Thyroid gland (tissue), 4 donors: ENCODE data around the gene RTBDN. TPM values are rescaled to one million over a fixed set of nuclear protein-coding genes. Genes with fewer than 3 reads are reported as not detected.

Experiments
- DNase-seq, 2 donors: peaks; one replicate each; pipeline ENCODE4 v3.0.0-alpha.2; 2019
- H3K27ac ChIP-seq, 3 donors: fragments of 200-600 bp; sonication (generic); 1 replicate in 2 of 3; 2 replicates in 1 of 3; pipeline ENCODE4 v1.5.1; 2016 to 2019; ENCODE audit warnings: mild to moderate bottlenecking in 1 of 3, moderate library complexity in 1 of 3
- H3K27me3 ChIP-seq: fragments of 200-600 bp; sonication (generic); one replicate; pipeline ENCODE4 v1.5.1; 2019
- H3K36me3 ChIP-seq, 2 donors: fragments of 200-600 bp; sonication (generic); one replicate each; pipeline ENCODE4 v1.5.1; 2016 to 2019
- H3K4me1 ChIP-seq, 2 donors: fragments of 200-600 bp; sonication (generic); one replicate each; pipeline ENCODE4 v1.5.1; 2017 to 2019
- H3K4me3 ChIP-seq, 3 donors: fragments of 200-600 bp; sonication (generic); replicated peaks in 1 of 3; 1 replicate in 2 of 3; 2 replicates in 1 of 3; pipeline ENCODE4 v1.5.1; 2016; ENCODE audit warnings: mild to moderate bottlenecking in 1 of 3
- H3K9me3 ChIP-seq: fragments of 200-600 bp; sonication (generic); one replicate; pipeline ENCODE4 v1.5.1; 2017
- POLR2A ChIP-seq, 2 donors: fragments of 450-650 bp; IDR thresholded peaks; one replicate each; pipeline ENCODE4 v1.6.1; 2017; ENCODE audit warnings: antibody characterized with exemption in 2 of 2, mild to moderate bottlenecking in 2 of 2, moderate library complexity in 1 of 2
- WGBS, 2 donors: methylation state at CpG; one replicate each; pipeline ENCODE4 v1.1.5; 2017; 5-methylcytosine and 5-hydroxymethylcytosine counted together
- intact Hi-C: fragments of 100-400 bp; cut with DNase I; formaldehyde crosslinking; loops from one replicate; pipeline ENCODE4 v1.15.1; 2023
- total RNA-seq, 4 donors: library from RNA; depleted of rRNA; stranded (reverse); fragments of >200 nt; gene quantifications; one replicate each; pipeline ENCODE4 v1.2.3, GENCODE V29; 2016
- TF ChIP-seq, protein P1 (sequence below), 6 experiments: fragments of 200-600 bp in 3 of 6; fragments of 450-650 bp in 3 of 6; sonication (generic) in 3 of 6; IDR thresholded peaks; one replicate each; pipeline ENCODE4 v1.5.1; 2016 to 2019; ENCODE audit warnings: antibody characterized with exemption in 6 of 6, mild to moderate bottlenecking in 2 of 6, inconsistent platforms in 1 of 6, moderate library complexity in 1 of 6

Gene RTBDN
- total RNA-seq, 4 donors from 2014 or later: not detected

DNA sequence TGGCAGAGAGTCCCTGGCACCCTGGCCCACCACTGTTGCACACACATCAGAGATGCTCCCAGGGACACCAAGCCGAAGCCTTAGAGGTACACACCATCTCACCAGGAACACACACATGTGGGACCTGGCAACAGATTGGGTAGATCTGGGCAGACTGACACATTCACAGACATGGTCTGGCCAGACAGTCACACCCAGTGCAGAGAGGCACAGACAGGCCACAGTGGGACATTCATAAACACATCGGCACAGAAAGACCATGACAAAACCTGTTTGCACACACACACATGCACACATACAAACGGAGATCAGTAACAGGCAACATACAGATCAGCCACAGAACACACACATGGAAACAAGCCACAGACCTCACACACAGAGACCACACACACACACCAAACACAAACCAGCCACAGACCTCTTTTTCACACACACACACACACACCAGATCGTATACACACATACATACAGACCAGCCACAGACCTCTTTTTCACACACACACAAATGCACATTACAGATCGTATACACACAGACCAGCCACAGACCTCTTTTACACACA lies 49.4 kb downstream of the RTBDN start:
- intact Hi-C loops: no loop called here

DNA sequence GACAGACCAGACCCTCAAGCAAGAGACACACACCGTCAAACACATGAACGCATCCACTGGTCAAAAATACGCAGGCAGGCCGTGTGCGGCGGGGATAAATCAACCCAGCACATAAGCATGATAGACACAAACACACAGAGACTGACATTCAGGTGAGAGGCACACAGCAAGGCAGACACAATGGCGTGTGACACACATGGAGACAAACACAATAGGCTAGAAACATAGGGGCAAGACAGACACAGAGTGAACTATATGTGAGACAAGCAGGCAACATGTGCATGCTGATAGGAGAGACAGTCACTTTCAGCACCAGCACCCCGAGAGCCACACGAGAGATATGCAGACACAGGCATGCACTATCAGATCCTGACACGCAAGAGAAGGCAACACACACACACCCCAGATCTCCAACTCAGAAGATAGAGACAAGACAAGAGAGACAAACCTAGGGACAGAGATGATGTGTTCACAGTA lies 49.9 kb downstream of the RTBDN start:
- TF ChIP-seq, protein P1, sequence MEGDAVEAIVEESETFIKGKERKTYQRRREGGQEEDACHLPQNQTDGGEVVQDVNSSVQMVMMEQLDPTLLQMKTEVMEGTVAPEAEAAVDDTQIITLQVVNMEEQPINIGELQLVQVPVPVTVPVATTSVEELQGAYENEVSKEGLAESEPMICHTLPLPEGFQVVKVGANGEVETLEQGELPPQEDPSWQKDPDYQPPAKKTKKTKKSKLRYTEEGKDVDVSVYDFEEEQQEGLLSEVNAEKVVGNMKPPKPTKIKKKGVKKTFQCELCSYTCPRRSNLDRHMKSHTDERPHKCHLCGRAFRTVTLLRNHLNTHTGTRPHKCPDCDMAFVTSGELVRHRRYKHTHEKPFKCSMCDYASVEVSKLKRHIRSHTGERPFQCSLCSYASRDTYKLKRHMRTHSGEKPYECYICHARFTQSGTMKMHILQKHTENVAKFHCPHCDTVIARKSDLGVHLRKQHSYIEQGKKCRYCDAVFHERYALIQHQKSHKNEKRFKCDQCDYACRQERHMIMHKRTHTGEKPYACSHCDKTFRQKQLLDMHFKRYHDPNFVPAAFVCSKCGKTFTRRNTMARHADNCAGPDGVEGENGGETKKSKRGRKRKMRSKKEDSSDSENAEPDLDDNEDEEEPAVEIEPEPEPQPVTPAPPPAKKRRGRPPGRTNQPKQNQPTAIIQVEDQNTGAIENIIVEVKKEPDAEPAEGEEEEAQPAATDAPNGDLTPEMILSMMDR (IDR thresholded peaks at IDR 0.05): no peak
- no peak for TF ChIP-seq POLR2A (IDR thresholded peaks at IDR 0.05)
- intact Hi-C loops: no loop called here
- H3K36me3 ChIP-seq: no peaks in the 10 kb centered on the region
- peaks cover 60 to 79% of the 10 kb centered on the region in 2 donors for H3K4me1 ChIP-seq
- 67 to 73% methylated on average over 10 of the region's 10 CpGs for WGBS, 2 donors
- H3K27ac ChIP-seq: peak overlapping the region; percentile 96 to 99 (median 96)
- DNase-seq: no peak
- no peaks in the 10 kb centered on the region for H3K27me3 ChIP-seq
- no peak overlapping the region for H3K4me3 ChIP-seq
- H3K9me3 ChIP-seq: no peaks in the 10 kb centered on the region

More for the DNA sequence above, 49.4 kb downstream of the RTBDN start:
- no peaks in the 10 kb centered on the region for H3K9me3 ChIP-seq
- no peak for DNase-seq
- no peak overlapping the region for H3K4me3 ChIP-seq
- no peaks in the 10 kb centered on the region for H3K27me3 ChIP-seq
- no peak for TF ChIP-seq POLR2A (IDR thresholded peaks at IDR 0.05)
- TF ChIP-seq, protein P1 (IDR thresholded peaks at IDR 0.05): no peak
- H3K27ac ChIP-seq: peak overlapping the region; percentile 96 to 99 (median 96)
- no peaks in the 10 kb centered on the region for H3K36me3 ChIP-seq
- H3K4me1 ChIP-seq: peaks cover 58 to 74% of the 10 kb centered on the region in 2 donors
- 71 to 75% methylated on average over 4 to 5 of the region's 5 CpGs for WGBS, 2 donors

DNA sequence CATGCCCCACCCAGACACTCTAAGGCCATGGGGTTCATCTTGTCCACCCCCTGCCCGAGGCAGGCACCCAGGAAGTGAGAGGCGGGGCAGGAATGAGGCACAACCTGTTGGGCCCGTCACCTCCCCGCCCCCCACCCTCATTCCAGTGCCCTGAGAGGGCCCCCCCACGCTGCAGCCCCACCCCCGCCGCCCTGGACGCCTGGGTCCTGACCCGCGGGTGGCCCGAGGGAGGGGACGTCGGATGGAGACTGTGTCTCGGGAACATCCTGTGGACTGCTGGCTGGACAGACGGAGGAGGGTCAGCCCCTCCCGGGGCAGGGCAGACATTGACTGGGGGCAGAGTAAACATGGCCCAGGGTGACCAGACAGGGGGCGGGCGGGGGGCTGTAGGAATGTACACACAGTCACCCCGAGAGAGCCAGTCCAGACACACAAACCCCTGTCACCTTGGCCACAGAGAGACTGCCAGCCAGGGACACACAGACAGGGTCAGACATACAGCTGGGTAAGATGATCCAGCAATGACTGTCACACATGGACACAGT lies 50.5 kb downstream of the RTBDN start:
- peak; percentile 61 to 75 for DNase-seq

DNA sequence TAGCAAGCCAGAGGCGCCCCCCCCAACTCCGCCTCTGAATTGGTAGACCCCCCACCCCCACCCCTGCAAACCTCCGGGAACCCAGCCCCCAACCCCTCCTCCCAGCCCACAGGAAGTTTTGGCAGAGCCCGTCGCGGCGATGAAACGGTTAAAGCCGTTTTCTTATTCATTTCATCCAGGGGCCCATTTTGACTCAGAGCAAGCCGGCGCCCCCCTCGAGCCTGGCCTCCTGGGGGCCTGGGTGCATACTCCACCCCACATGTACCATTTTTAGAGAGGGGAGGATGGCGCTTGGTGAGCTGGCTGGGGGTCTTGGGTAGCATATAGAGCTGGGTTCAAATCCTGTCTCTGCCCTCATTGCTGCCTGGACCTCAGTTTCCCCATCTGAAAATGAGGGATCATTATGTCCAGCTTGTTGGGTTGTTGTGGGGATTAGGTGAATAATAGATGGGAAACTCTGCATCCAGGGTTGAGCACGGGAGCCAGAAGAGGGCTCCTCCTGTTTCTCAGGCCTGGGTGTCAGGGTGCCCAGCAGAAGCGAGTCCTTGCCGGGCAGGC lies 51.0 kb downstream of the RTBDN start:
- Histone ChIP-seq H3K36me3 (no peaks in the 10 kb centered on the region), H3K9me3 (no peaks in the 10 kb centered on the region), H3K27me3 (no peaks in the 10 kb centered on the region), H3K4me1 (peaks cover 60 to 80% of the 10 kb centered on the region in 2 donors), H3K4me3 (peak overlapping the region in 1 of 3 donors; percentile 46), H3K27ac (peak overlapping the region; percentile 96 to 99 (median 96))
- WGBS, 2 donors: 13 to 17% methylated on average over 10 to 11 of the region's 16 CpGs
- peak in 1 of 2 donors; percentile 32 for TF ChIP-seq POLR2A (IDR thresholded peaks at IDR 0.05)
- TF ChIP-seq, protein P1 (IDR thresholded peaks at IDR 0.05): no peak
- intact Hi-C loops: no loop called here
- no peak for DNase-seq

More for the DNA sequence above, 50.5 kb downstream of the RTBDN start:
- TF ChIP-seq POLR2A (IDR thresholded peaks at IDR 0.05): no peak
- TF ChIP-seq, protein P1 (IDR thresholded peaks at IDR 0.05): no peak
- intact Hi-C loops: no loop called here
- Histone ChIP-seq H3K27ac (peak overlapping the region; percentile 96 to 99 (median 96)), H3K4me3 (no peak overlapping the region), H3K9me3 (no peaks in the 10 kb centered on the region), H3K4me1 (peaks cover 61 to 80% of the 10 kb centered on the region in 2 donors), H3K27me3 (no peaks in the 10 kb centered on the region), H3K36me3 (no peaks in the 10 kb centered on the region)
- WGBS, 2 donors: 11 to 24% methylated on average over 3 to 6 of the region's 19 CpGs
